Fibroblast of lung (primary cell): ENCODE data around the gene PTPRU. TPM values are rescaled to one million over a fixed set of nuclear protein-coding genes. Genes with fewer than 3 reads are reported as not detected.
"Not testable (repeated sequence)": the region's sequence is repeated elsewhere in the genome, so short reads cannot be mapped to it uniquely, and the experiment has no call there.

Experiments used
- DNase-seq, 2 donors: peaks; one replicate each; pipeline versions ENCODE4 v3.0.0 to v3.0.0-alpha.2; 2010; ENCODE audit warnings: low read depth in 2 of 2
- H2AFZ ChIP-seq: 2 replicates; pipeline ENCODE4 v1.5.1; 2012; ENCODE audit warnings: low read length, control low read depth, inconsistent platforms
- H3K27ac ChIP-seq: 2 replicates; pipeline ENCODE4 v1.5.1; 2011; ENCODE audit warnings: low read length, control low read depth; ENCODE audit not compliant: insufficient read depth
- H3K27me3 ChIP-seq: 2 replicates; pipeline ENCODE4 v1.5.1; 2011; ENCODE audit warnings: mild to moderate bottlenecking, low read length; ENCODE audit not compliant: control insufficient read depth, insufficient read depth
- H3K36me3 ChIP-seq: 2 replicates; pipeline ENCODE4 v1.5.1; 2011; ENCODE audit warnings: low read length; ENCODE audit not compliant: control insufficient read depth, insufficient read depth
- H3K4me1 ChIP-seq: 2 replicates; pipeline ENCODE4 v1.5.1; 2011; ENCODE audit warnings: low read length; ENCODE audit not compliant: control insufficient read depth, insufficient read depth; ENCODE audit errors: extremely low read depth
- H3K4me2 ChIP-seq: 2 replicates; pipeline ENCODE4 v1.5.1; 2011; ENCODE audit warnings: low read length, control low read depth; ENCODE audit not compliant: insufficient read depth; ENCODE audit errors: extremely low read depth
- H3K4me3 ChIP-seq, 4 experiments: fragments of 200-600 bp in 1 of 4; sonication (generic) in 1 of 4; replicated peaks in 1 of 4; 2 replicates each; pipeline ENCODE4 v1.5.1; 2011 to 2016; ENCODE audit warnings: low read length in 4 of 4, low read depth in 3 of 4, mild to moderate bottlenecking in 3 of 4, control low read depth in 2 of 4, inconsistent platforms in 1 of 4, mixed read lengths in 1 of 4; ENCODE audit not compliant: insufficient read depth in 1 of 4; ENCODE audit errors: control extremely low read depth in 1 of 4
- H3K79me2 ChIP-seq: 2 replicates; pipeline ENCODE4 v1.5.1; 2012; ENCODE audit warnings: mild to moderate bottlenecking, low read length, inconsistent platforms; ENCODE audit not compliant: control insufficient read depth, insufficient read depth
- H3K9ac ChIP-seq: 2 replicates; pipeline ENCODE4 v1.5.1; 2011; ENCODE audit warnings: mild to moderate bottlenecking, low read length, control low read depth; ENCODE audit not compliant: insufficient read depth
- H3K9me3 ChIP-seq: 2 replicates; pipeline ENCODE4 v1.5.1; 2012; ENCODE audit warnings: low read depth, low read length; ENCODE audit not compliant: control insufficient read depth, insufficient read depth
- H4K20me1 ChIP-seq: 2 replicates; pipeline ENCODE4 v1.5.1; 2011; ENCODE audit warnings: low read length; ENCODE audit not compliant: control insufficient read depth, insufficient read depth; ENCODE audit errors: extremely low read depth
- EZH2 ChIP-seq: IDR thresholded peaks from 2 replicates; pipeline ENCODE4 v1.5.1; 2012; ENCODE audit warnings: low read length, control low read depth, mild to moderate bottlenecking; ENCODE audit errors: missing control alignments
- polyA plus RNA-seq, 2 donors: library from polyadenylated mRNA; depleted of rRNA in 1 of 2; stranded (reverse) in 1 of 2; unstranded in 1 of 2; fragments of >200 nt; gene quantifications; 2 replicates each; pipeline ENCODE4 v1.2.1, GENCODE V29; 2011 to 2012; ENCODE audit warnings: missing spikeins in 1 of 2
- total RNA-seq: library from RNA; depleted of rRNA; stranded (reverse); fragments of >200 nt; gene quantifications from 2 replicates; pipeline ENCODE4 v1.2.1, GENCODE V29; 2014
- TF ChIP-seq, protein P1 (sequence below), 2 donors: IDR thresholded peaks in 1 of 2; conservative IDR thresholded peaks in 1 of 2; 1 replicate in 1 of 2; 2 replicates in 1 of 2; pipeline ENCODE4 v1.5.1; 2011 to 2012; ENCODE audit warnings: low read length in 2 of 2, control low read depth in 1 of 2, inconsistent platforms in 1 of 2, low read depth in 1 of 2, mild to moderate bottlenecking in 1 of 2

Gene PTPRU
- total and polyA plus RNA-seq, 2 donors (not counting 1 experiment from before 2014, with no cell fraction given), result 1.4 to 25.8 TPM

DNA sequence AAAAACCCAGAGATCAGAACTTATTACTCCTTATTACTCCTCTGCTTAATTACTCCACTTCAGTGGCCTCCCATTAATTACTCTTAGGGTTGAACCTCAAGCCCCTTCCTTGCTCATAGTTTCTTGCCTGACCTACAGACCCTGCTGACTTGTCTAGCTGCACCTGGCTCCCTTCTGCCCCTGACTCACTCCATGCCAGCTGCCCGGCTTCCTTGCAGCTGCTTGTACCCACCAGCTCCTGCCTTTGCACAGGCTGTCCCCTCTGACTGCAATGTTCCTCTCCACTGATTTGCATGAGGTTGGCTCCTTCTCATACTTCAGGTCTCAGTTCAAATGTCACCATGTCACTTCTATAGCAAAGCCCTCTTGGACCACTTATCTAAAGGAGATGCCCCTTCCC is 1.9 kb upstream of the PTPRU start:
- TF ChIP-seq, protein P1, sequence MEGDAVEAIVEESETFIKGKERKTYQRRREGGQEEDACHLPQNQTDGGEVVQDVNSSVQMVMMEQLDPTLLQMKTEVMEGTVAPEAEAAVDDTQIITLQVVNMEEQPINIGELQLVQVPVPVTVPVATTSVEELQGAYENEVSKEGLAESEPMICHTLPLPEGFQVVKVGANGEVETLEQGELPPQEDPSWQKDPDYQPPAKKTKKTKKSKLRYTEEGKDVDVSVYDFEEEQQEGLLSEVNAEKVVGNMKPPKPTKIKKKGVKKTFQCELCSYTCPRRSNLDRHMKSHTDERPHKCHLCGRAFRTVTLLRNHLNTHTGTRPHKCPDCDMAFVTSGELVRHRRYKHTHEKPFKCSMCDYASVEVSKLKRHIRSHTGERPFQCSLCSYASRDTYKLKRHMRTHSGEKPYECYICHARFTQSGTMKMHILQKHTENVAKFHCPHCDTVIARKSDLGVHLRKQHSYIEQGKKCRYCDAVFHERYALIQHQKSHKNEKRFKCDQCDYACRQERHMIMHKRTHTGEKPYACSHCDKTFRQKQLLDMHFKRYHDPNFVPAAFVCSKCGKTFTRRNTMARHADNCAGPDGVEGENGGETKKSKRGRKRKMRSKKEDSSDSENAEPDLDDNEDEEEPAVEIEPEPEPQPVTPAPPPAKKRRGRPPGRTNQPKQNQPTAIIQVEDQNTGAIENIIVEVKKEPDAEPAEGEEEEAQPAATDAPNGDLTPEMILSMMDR (conservative IDR thresholded peaks at IDR 0.05 in 1 of 2, IDR thresholded peaks at IDR 0.05 in 1 of 2; ENCODE audit: low read depth in 1 of 2, low read length in 2 of 2), result no peak
- no peak for TF ChIP-seq EZH2
- Histone ChIP-seq H3K27ac (no peak overlapping the region), H2AFZ (no peak overlapping the region), H3K4me2 (no peak overlapping the region), H3K27me3 (peaks cover 26% of the 10 kb centered on the region), H4K20me1 (no peaks in the 10 kb centered on the region), H3K79me2 (peaks cover 7% of the 10 kb centered on the region), H3K9me3 (no peaks in the 10 kb centered on the region), H3K36me3 (no peaks in the 10 kb centered on the region), H3K4me3 (no peak overlapping the region), H3K4me1 (peaks cover 8% of the 10 kb centered on the region), H3K9ac (no peak overlapping the region)
- DNase-seq, result no peak

DNA sequence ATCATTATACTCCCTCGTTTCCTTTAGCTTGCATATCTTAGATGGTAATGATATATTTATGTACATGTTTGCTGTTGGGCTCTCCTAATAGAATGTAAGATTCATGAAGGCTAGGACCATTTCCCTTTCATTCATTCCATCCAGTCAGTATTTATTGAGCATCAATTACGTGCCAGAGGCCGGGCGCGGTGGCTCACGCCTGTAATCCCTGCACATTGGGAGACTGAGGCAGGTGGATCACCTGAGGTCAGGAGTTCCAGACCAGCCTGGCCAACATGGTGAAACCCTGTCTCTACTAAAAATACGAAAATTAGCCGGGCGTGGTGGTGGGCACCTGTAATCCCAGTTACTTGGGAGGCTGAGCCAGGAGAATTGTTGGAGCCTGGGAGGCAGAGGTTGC is 1.4 kb upstream of the PTPRU start:
- not testable (repeated sequence) for H3K4me3 ChIP-seq, DNase-seq, H3K9me3 ChIP-seq, H3K9ac ChIP-seq, H3K79me2 ChIP-seq, H3K27ac ChIP-seq, H2AFZ ChIP-seq, H3K4me1 ChIP-seq, H3K36me3 ChIP-seq, H4K20me1 ChIP-seq, H3K4me2 ChIP-seq
- H3K27me3 ChIP-seq, result peaks cover 27% of the 10 kb centered on the region

DNA sequence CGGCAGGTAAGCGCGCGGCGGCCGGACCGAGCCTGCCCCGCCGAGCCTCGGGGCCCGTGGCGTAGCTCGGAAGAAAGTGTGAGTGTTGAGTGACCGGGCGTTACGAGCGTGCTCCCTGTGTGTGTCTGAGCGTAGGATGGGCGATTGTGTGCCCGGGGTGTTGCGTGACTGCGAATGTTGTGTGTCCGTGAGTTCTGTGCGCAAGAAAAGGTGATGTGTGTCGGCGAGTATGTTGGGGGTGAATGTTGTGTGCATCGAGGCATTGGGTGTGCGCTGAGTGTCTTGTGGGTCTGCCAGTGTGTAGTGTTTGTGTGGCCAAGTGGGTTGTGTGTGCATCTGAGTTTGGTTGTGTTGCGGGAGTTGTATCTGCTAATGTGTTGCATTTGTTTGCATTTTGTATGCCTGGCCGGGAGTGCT is 398 bp downstream of the PTPRU start:
- Histone ChIP-seq H3K27me3 (peaks cover 27% of the 10 kb centered on the region), H3K9ac (peak overlapping the region; percentile 42), H3K9me3 (no peaks in the 10 kb centered on the region), H3K36me3 (no peaks in the 10 kb centered on the region), H3K4me2 (peak overlapping the region; percentile 93), H3K4me3 (peak overlapping the region; percentile 40 to 63 (median 56)), H3K4me1 (peaks cover 8% of the 10 kb centered on the region), H3K27ac (no peak overlapping the region), H4K20me1 (no peaks in the 10 kb centered on the region), H3K79me2 (no peaks in the 10 kb centered on the region), H2AFZ (peak overlapping the region; percentile 51)
- TF ChIP-seq EZH2, result no peak
- TF ChIP-seq, protein P1 (conservative IDR thresholded peaks at IDR 0.05 in 1 of 2, IDR thresholded peaks at IDR 0.05 in 1 of 2; ENCODE audit: low read depth in 1 of 2, low read length in 2 of 2), result no peak
- peak; percentile 28 to 51 for DNase-seq
